ENCODE results near the gene GNA15.
A peak's percentile ranks its signal among the peaks of the same experiment; 100 is the strongest.

The GNA15 gene

GRCh38 chr19:3107658-3108057, 28.2 kb upstream of the GNA15 start:
- no peak for DNase-seq

- DNase-seq, result peak; percentile 62
Observed at GRCh38 chr19:3108775-3109174, 27.1 kb upstream of the GNA15 start.

GRCh38 chr19:3109491-3109890, 26.3 kb upstream of the GNA15 start:
- DNase-seq, result no peak

- DNase-seq, result no peak
Observed at GRCh38 chr19:3110126-3110825, 25.6 kb upstream of the GNA15 start.

- no peak for DNase-seq
Observed at GRCh38 chr19:3111586-3112247, 24.1 kb upstream of the GNA15 start.

- no peak for DNase-seq
Observed at GRCh38 chr19:3112375-3113099, 23.3 kb upstream of the GNA15 start.

- DNase-seq, result no peak
Observed at GRCh38 chr19:3113100-3114017, 22.5 kb upstream of the GNA15 start.

- no peak for DNase-seq
Observed at GRCh38 chr19:3114018-3114726, 21.7 kb upstream of the GNA15 start.

GRCh38 chr19:3114811-3115210, 21.0 kb upstream of the GNA15 start:
- no peak for DNase-seq

GRCh38 chr19:3115411-3115810, 20.4 kb upstream of the GNA15 start:
- DNase-seq, result no peak

- no peak for DNase-seq
Observed at GRCh38 chr19:3115916-3116602, 19.8 kb upstream of the GNA15 start.

GRCh38 chr19:3116621-3117020, 19.2 kb upstream of the GNA15 start:
- DNase-seq, result no peak

- no peak for DNase-seq
Observed at GRCh38 chr19:3117716-3118115, 18.1 kb upstream of the GNA15 start.

- DNase-seq, result no peak
Observed at GRCh38 chr19:3118232-3119070, 17.4 kb upstream of the GNA15 start.

- no peak for DNase-seq
Observed at GRCh38 chr19:3119071-3119595, 16.7 kb upstream of the GNA15 start.

- no peak for DNase-seq
Observed at GRCh38 chr19:3119693-3120380, 16.0 kb upstream of the GNA15 start.

GRCh38 chr19:3120611-3121276, 15.1 kb upstream of the GNA15 start:
- DNase-seq, result no peak

GRCh38 chr19:3121396-3121795, 14.4 kb upstream of the GNA15 start:
- DNase-seq, result no peak

Measured in effector CD4-positive, alpha-beta T cell (primary cell).